Thoracic aorta (tissue), 2 donors: ENCODE data around the gene PRSS12. TPM values are rescaled to one million over a fixed set of nuclear protein-coding genes. Genes with fewer than 3 reads are reported as not detected.

Experiments
- ATAC-seq: fragments of 150-250 bp; one replicate; pipeline ENCODE4 v1.8.0; 2017; ENCODE audit warnings: low read depth; ENCODE audit not compliant: insufficient number of reproducible peaks, low FRiP score
- DNase-seq: peaks from one replicate; pipeline ENCODE4 v3.0.0-alpha.2; 2020; ENCODE audit warnings: low spot score
- H3K27ac ChIP-seq, 2 donors: fragments of 200-600 bp; sonication (generic); 1 replicate in 1 of 2; 2 replicates in 1 of 2; pipeline ENCODE4 v1.5.1; 2016; ENCODE audit warnings: mild to moderate bottlenecking in 2 of 2, moderate library complexity in 2 of 2
- H3K27me3 ChIP-seq: fragments of 200-600 bp; sonication (generic); replicated peaks from 2 replicates; pipeline ENCODE4 v1.6.0; 2016; ENCODE audit warnings: mild to moderate bottlenecking; ENCODE audit not compliant: insufficient read depth
- H3K36me3 ChIP-seq: fragments of 200-600 bp; sonication (generic); one replicate; pipeline ENCODE4 v1.5.1; 2016
- H3K4me1 ChIP-seq, 2 donors: fragments of 200-600 bp; sonication (generic); 1 replicate in 1 of 2; 2 replicates in 1 of 2; pipeline versions ENCODE4 v1.5.1 to v1.6.0; 2016; ENCODE audit warnings: low read depth in 2 of 2, mild to moderate bottlenecking in 1 of 2; ENCODE audit not compliant: control insufficient read depth in 1 of 2
- H3K4me3 ChIP-seq: fragments of 200-600 bp; sonication (generic); 2 replicates; pipeline ENCODE4 v1.5.1; 2016; ENCODE audit warnings: mild to moderate bottlenecking
- H3K9me3 ChIP-seq: fragments of 200-600 bp; sonication (generic); 2 replicates; pipeline ENCODE4 v1.5.1; 2016
- CTCF ChIP-seq: fragments of 200-600 bp; sonication (generic); IDR thresholded peaks from one replicate; pipeline ENCODE4 v1.5.1; 2019; ENCODE audit warnings: antibody characterized with exemption
- total RNA-seq, 2 donors: library from RNA; depleted of rRNA; stranded (reverse); fragments of >200 nt; gene quantifications; one replicate each; pipeline versions ENCODE4 v1.1.0 to v1.2.3, GENCODE V29; 2016

PRSS12 gene
- total RNA-seq, 2 donors from 2014 or later = 0.14 to 0.27 TPM

- Histone ChIP-seq H3K9me3 (no peaks in the 10 kb centered on the region), H3K27ac (no peak overlapping the region), H3K4me1 (no peaks in the 10 kb centered on the region), H3K4me3 (no peak overlapping the region), H3K27me3 (no peaks in the 10 kb centered on the region), H3K36me3 (no peaks in the 10 kb centered on the region)
- ATAC-seq (no peak), DNase-seq (no peak)
- no peak for TF ChIP-seq CTCF
Measured at GRCh38 chr4:118367361-118367760, 14.6 kb upstream of the PRSS12 start.

- DNase-seq = no peak
- H3K4me3 ChIP-seq = no peak overlapping the region
- no peaks in the 10 kb centered on the region for H3K9me3 ChIP-seq
- no peaks in the 10 kb centered on the region for H3K4me1 ChIP-seq
- H3K27ac ChIP-seq = no peak overlapping the region
- H3K36me3 ChIP-seq = no peaks in the 10 kb centered on the region
- H3K27me3 ChIP-seq = no peaks in the 10 kb centered on the region
- no peak for ATAC-seq
- TF ChIP-seq CTCF = no peak
Measured at GRCh38 chr4:118363166-118363565, 10.4 kb upstream of the PRSS12 start.

GRCh38 chr4:118361192-118361591, 8.4 kb upstream of the PRSS12 start:
- no peaks in the 10 kb centered on the region for H3K36me3 ChIP-seq
- no peak overlapping the region for H3K4me3 ChIP-seq
- no peaks in the 10 kb centered on the region for H3K27me3 ChIP-seq
- no peaks in the 10 kb centered on the region for H3K4me1 ChIP-seq
- TF ChIP-seq CTCF = no peak
- H3K27ac ChIP-seq = no peak overlapping the region
- ATAC-seq (no peak), DNase-seq (no peak)
- no peaks in the 10 kb centered on the region for H3K9me3 ChIP-seq

- no peak for DNase-seq
- no peak for TF ChIP-seq CTCF
Measured at GRCh38 chr4:118360106-118360505, 7.3 kb upstream of the PRSS12 start.

GRCh38 chr4:118357601-118358000, 4.8 kb upstream of the PRSS12 start:
- ATAC-seq (no peak), DNase-seq (no peak)
- Histone ChIP-seq H3K9me3 (no peaks in the 10 kb centered on the region), H3K4me3 (no peak overlapping the region), H3K27me3 (peaks cover 15% of the 10 kb centered on the region), H3K4me1 (peaks cover 4 to 13% of the 10 kb centered on the region in 2 donors), H3K36me3 (no peaks in the 10 kb centered on the region), H3K27ac (no peak overlapping the region)
- TF ChIP-seq CTCF = no peak

More at GRCh38 chr4:118360106-118360505, 7.3 kb upstream of the PRSS12 start:
- Histone ChIP-seq H3K9me3 (no peaks in the 10 kb centered on the region), H3K27me3 (no peaks in the 10 kb centered on the region), H3K27ac (no peak overlapping the region), H3K4me1 (no peaks in the 10 kb centered on the region), H3K36me3 (no peaks in the 10 kb centered on the region), H3K4me3 (no peak overlapping the region)
- no peak for ATAC-seq
